Erythroblast (primary cell): Measurements from ENCODE around the gene PMM2.

ENCODE experiments used
- GATA1 ChIP-seq: IDR thresholded peaks from 2 replicates; pipeline ENCODE4 v1.6.1; 2011; ENCODE audit warnings: low read depth, mild to moderate bottlenecking, control low read depth, low read length, moderate library complexity
- POLR2A ChIP-seq: IDR thresholded peaks from 2 replicates; pipeline ENCODE4 v1.6.1; 2011; ENCODE audit warnings: mild to moderate bottlenecking, low read length

GRCh38 chr16:8777217-8777616 is 20.4 kb upstream of the PMM2 start:
- TF ChIP-seq POLR2A (no peak), GATA1 (no peak)
